ENCODE data around the gene XIRP2. TPM values are rescaled to one million over a fixed set of nuclear protein-coding genes. Genes with fewer than 3 reads are reported as not detected.

The XIRP2 gene
- total RNA-seq, 1 donor from 2014 or later: 0.25 TPM

DNA sequence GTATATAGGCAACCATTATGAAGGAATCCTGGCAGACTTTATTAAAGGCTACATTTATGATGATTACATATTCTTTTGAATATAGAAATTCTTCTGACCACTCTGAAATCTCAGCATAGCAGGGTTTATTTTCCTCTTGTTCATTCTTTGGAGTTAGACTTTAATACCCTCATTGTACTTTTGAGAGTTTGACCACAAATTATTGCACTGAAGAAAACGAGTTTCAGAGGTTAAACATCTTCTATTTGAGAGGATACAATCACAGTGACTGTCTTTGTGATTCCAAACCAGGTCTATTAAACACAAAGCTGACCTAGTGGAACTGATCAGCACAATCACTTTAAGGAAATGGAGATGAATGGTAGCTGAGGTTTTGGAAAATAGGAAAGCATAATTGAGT is 71.3 kb downstream of the XIRP2 start:
- DNase-seq (ENCODE audit: low read depth) (no peak), FAIRE-seq (no peak)
- Histone ChIP-seq H3K27me3 (ENCODE audit: insufficient read depth, low read length) (no peaks in the 10 kb centered on the region), H3K79me2 (ENCODE audit: insufficient read depth, low read length) (no peaks in the 10 kb centered on the region), H3K4me3 (ENCODE audit: insufficient read depth, low read depth, low read length) (no peak overlapping the region), H4K20me1 (ENCODE audit: insufficient read depth, low read length) (no peaks in the 10 kb centered on the region), H3K9me3 (ENCODE audit: insufficient read depth, low read depth, low read length) (no peaks in the 10 kb centered on the region), H2AFZ (ENCODE audit: low read depth, low read length) (no peak overlapping the region), H3K4me2 (ENCODE audit: low read length) (no peak overlapping the region), H3K36me3 (ENCODE audit: insufficient read depth, low read length) (no peaks in the 10 kb centered on the region), H3K9ac (ENCODE audit: low read length) (no peak overlapping the region), H3K27ac (ENCODE audit: low read depth, low read length) (no peak overlapping the region), H3K4me1 (ENCODE audit: insufficient read depth, low read length) (no peaks in the 10 kb centered on the region)
- H3K4me3 Mint-ChIP-seq (ENCODE audit: unreplicated experiment): no peak overlapping the region
- no peaks in the 10 kb centered on the region for H3K36me3 Mint-ChIP-seq (ENCODE audit: low read depth, unreplicated experiment)
- no peak overlapping the region for H3K27ac Mint-ChIP-seq (ENCODE audit: unreplicated experiment)
- H3K27me3 Mint-ChIP-seq (ENCODE audit: low read depth, unreplicated experiment): no peaks in the 10 kb centered on the region
- H3K9me3 Mint-ChIP-seq (ENCODE audit: unreplicated experiment): no peaks in the 10 kb centered on the region
- TF ChIP-seq EZH2 (IDR thresholded peaks at IDR 0.05; ENCODE audit: insufficient read depth, low read length): no peak
- TF ChIP-seq, protein P1, sequence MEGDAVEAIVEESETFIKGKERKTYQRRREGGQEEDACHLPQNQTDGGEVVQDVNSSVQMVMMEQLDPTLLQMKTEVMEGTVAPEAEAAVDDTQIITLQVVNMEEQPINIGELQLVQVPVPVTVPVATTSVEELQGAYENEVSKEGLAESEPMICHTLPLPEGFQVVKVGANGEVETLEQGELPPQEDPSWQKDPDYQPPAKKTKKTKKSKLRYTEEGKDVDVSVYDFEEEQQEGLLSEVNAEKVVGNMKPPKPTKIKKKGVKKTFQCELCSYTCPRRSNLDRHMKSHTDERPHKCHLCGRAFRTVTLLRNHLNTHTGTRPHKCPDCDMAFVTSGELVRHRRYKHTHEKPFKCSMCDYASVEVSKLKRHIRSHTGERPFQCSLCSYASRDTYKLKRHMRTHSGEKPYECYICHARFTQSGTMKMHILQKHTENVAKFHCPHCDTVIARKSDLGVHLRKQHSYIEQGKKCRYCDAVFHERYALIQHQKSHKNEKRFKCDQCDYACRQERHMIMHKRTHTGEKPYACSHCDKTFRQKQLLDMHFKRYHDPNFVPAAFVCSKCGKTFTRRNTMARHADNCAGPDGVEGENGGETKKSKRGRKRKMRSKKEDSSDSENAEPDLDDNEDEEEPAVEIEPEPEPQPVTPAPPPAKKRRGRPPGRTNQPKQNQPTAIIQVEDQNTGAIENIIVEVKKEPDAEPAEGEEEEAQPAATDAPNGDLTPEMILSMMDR (IDR thresholded peaks at IDR 0.05; ENCODE audit: insufficient read depth, low read depth, low read length): no peak
- peaks cover 8% of the 10 kb centered on the region for H3K4me1 Mint-ChIP-seq (ENCODE audit: low read depth, unreplicated experiment)

DNA sequence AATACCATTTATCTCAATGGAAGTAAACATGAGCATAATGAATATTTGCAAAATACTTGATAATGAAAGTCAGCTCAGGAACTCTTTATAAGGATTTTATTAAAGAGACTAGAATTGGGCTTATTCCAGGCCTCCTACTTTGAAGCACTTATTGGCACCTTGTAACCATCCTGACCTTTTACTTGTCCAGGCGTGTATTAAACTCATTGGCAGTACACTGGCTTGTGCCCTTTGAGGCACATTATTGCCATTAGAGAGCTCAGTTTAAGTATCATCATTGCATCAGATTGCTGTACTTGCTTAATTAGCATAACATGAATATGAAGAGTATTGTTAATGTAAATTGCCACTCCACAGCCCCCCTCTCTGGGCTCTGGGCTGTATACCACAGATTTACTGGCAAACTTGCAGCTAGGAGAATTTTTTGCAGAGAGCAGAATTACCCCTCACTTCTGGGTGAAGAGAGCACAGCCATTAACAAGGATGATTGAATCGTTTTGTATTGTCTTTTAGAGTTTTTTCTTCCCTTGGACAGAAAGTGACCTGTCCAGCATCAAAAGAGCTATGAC is 72.5 kb downstream of the XIRP2 start:
- Histone ChIP-seq H4K20me1 (ENCODE audit: insufficient read depth, low read length) (no peaks in the 10 kb centered on the region), H3K4me3 (ENCODE audit: insufficient read depth, low read depth, low read length) (no peak overlapping the region)
- no peak overlapping the region for H3K27ac Mint-ChIP-seq (ENCODE audit: unreplicated experiment)

DNA sequence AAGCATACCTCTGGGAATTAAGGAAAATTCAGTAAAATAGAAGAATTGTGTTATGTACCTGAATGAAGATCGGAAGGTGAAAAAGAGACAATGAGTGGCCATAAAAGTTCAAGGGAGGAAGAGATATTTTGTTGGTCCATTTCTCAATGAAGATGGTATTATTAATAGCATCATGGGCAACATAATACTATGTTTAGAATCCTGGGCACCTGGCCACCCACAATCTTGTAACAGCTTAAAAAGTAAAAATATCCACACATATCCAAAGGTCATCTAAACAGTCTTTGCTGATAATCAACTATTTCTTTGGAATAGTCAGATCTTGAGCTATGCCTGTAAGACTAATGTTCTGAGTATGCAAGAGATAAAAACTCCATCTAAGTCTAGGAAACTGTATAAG is 73.7 kb downstream of the XIRP2 start:
- FAIRE-seq (no peak), DNase-seq (ENCODE audit: low read depth) (no peak)
- Mint-ChIP-seq H3K27ac (ENCODE audit: unreplicated experiment) (no peak overlapping the region), H3K9me3 (ENCODE audit: unreplicated experiment) (no peaks in the 10 kb centered on the region), H3K4me1 (ENCODE audit: low read depth, unreplicated experiment) (peaks cover 8% of the 10 kb centered on the region), H3K27me3 (ENCODE audit: low read depth, unreplicated experiment) (no peaks in the 10 kb centered on the region), H3K36me3 (ENCODE audit: low read depth, unreplicated experiment) (no peaks in the 10 kb centered on the region), H3K4me3 (ENCODE audit: unreplicated experiment) (no peak overlapping the region)
- H3K79me2 ChIP-seq (ENCODE audit: insufficient read depth, low read length): no peaks in the 10 kb centered on the region
- no peak overlapping the region for H3K9ac ChIP-seq (ENCODE audit: low read length)
- H3K27ac ChIP-seq (ENCODE audit: low read depth, low read length): no peak overlapping the region
- no peak overlapping the region for H2AFZ ChIP-seq (ENCODE audit: low read depth, low read length)
- no peak overlapping the region for H3K4me3 ChIP-seq (ENCODE audit: insufficient read depth, low read depth, low read length)
- H4K20me1 ChIP-seq (ENCODE audit: insufficient read depth, low read length): no peaks in the 10 kb centered on the region
- no peak overlapping the region for H3K4me2 ChIP-seq (ENCODE audit: low read length)
- TF ChIP-seq, protein P1 (IDR thresholded peaks at IDR 0.05; ENCODE audit: insufficient read depth, low read depth, low read length): no peak
- no peak for TF ChIP-seq EZH2 (IDR thresholded peaks at IDR 0.05; ENCODE audit: insufficient read depth, low read length)
- no peaks in the 10 kb centered on the region for H3K36me3 ChIP-seq (ENCODE audit: insufficient read depth, low read length)
- H3K4me1 ChIP-seq (ENCODE audit: insufficient read depth, low read length): no peaks in the 10 kb centered on the region
- no peaks in the 10 kb centered on the region for H3K9me3 ChIP-seq (ENCODE audit: insufficient read depth, low read depth, low read length)
- no peaks in the 10 kb centered on the region for H3K27me3 ChIP-seq (ENCODE audit: insufficient read depth, low read length)

More for the DNA sequence above, 72.5 kb downstream of the XIRP2 start:
- no peaks in the 10 kb centered on the region for H3K27me3 ChIP-seq (ENCODE audit: insufficient read depth, low read length)
- no peaks in the 10 kb centered on the region for H3K27me3 Mint-ChIP-seq (ENCODE audit: low read depth, unreplicated experiment)
- no peak overlapping the region for H2AFZ ChIP-seq (ENCODE audit: low read depth, low read length)
- no peak overlapping the region for H3K4me3 Mint-ChIP-seq (ENCODE audit: unreplicated experiment)
- H3K9me3 ChIP-seq (ENCODE audit: insufficient read depth, low read depth, low read length): no peaks in the 10 kb centered on the region
- no peak overlapping the region for H3K9ac ChIP-seq (ENCODE audit: low read length)
- no peak overlapping the region for H3K4me2 ChIP-seq (ENCODE audit: low read length)
- no peak for FAIRE-seq
- H3K27ac ChIP-seq (ENCODE audit: low read depth, low read length): no peak overlapping the region
- H3K9me3 Mint-ChIP-seq (ENCODE audit: unreplicated experiment): no peaks in the 10 kb centered on the region
- DNase-seq (ENCODE audit: low read depth): no peak
- TF ChIP-seq, protein P1 (IDR thresholded peaks at IDR 0.05; ENCODE audit: insufficient read depth, low read depth, low read length): no peak
- H3K79me2 ChIP-seq (ENCODE audit: insufficient read depth, low read length): no peaks in the 10 kb centered on the region
- H3K36me3 ChIP-seq (ENCODE audit: insufficient read depth, low read length): no peaks in the 10 kb centered on the region
- H3K36me3 Mint-ChIP-seq (ENCODE audit: low read depth, unreplicated experiment): no peaks in the 10 kb centered on the region
- peaks cover 8% of the 10 kb centered on the region for H3K4me1 Mint-ChIP-seq (ENCODE audit: low read depth, unreplicated experiment)
- H3K4me1 ChIP-seq (ENCODE audit: insufficient read depth, low read length): no peaks in the 10 kb centered on the region
